Endothelial cell of umbilical vein (primary cell): Measurements from ENCODE around the gene C2orf76. TPM values are rescaled to one million over a fixed set of nuclear protein-coding genes. Genes with fewer than 3 reads are reported as not detected.

ENCODE experiments used
- BruUV-seq: library from RNA; stranded (reverse); fragments of 400-500 nt; replicated peaks from 2 replicates; lab custom pipeline; 2021; lab: Mats Ljungman, UMichigan
- CTCF ChIA-PET: fragments of 300-600, 350-600 bp; sonication (Branson Sonifier 250); formaldehyde crosslinking; loops from one replicate; lab custom pipeline; 2021; ENCODE audit warnings: antibody characterized with exemption, inconsistent platforms; lab: Charles Lee
- POLR2A ChIA-PET: fragments of 300-600, 350-600 bp; sonication (Branson Sonifier 250); formaldehyde crosslinking; loops from one replicate; lab custom pipeline; 2021; ENCODE audit warnings: antibody characterized with exemption, inconsistent platforms; lab: Charles Lee
- DNase-seq: peaks from one replicate; pipeline ENCODE4 v3.0.0-alpha.2; 2011; ENCODE audit warnings: low read depth, low spot score
- FAIRE-seq: peaks from 2 replicates; lab custom pipeline; 2011; peaks lifted over from hg19 to GRCh38; lab: Jason Lieb, UNC
- H2AFZ ChIP-seq: 2 replicates; pipeline ENCODE4 v1.6.0; 2012; ENCODE audit warnings: low read depth, low read length, control low read depth, inconsistent platforms
- H3K27ac ChIP-seq: 2 replicates; pipeline ENCODE4 v1.5.1; 2011; ENCODE audit warnings: low read depth, mild to moderate bottlenecking, control low read depth, low read length, moderate library complexity; ENCODE audit not compliant: insufficient read depth
- H3K27me3 ChIP-seq, 2 experiments: 2 replicates each; pipeline versions ENCODE4 v1.6.0 to v1.6.1; 2011; ENCODE audit warnings: low read length in 2 of 2, mixed read lengths in 1 of 2; ENCODE audit not compliant: control insufficient read depth in 2 of 2, insufficient read depth in 2 of 2
- H3K36me3 ChIP-seq, 2 experiments: 2 replicates in 1 of 2; 3 replicates in 1 of 2; pipeline ENCODE4 v1.5.1; 2011; ENCODE audit warnings: low read length in 2 of 2, mild to moderate bottlenecking in 1 of 2, moderate library complexity in 1 of 2; ENCODE audit not compliant: control insufficient read depth in 2 of 2, insufficient read depth in 2 of 2; ENCODE audit errors: extremely low read depth in 1 of 2
- H3K4me1 ChIP-seq: 3 replicates; pipeline ENCODE4 v1.5.1; 2011; ENCODE audit warnings: mild to moderate bottlenecking, low read length; ENCODE audit not compliant: control insufficient read depth, insufficient read depth; ENCODE audit errors: extremely low read depth
- H3K4me2 ChIP-seq: 2 replicates; pipeline ENCODE4 v1.6.1; 2011; ENCODE audit warnings: low read length, control low read depth, mixed read lengths; ENCODE audit not compliant: insufficient read depth
- H3K4me3 ChIP-seq, 3 experiments: fragments of 200-600 bp in 1 of 3; sonication (generic), shearing (Covaris generic) in 1 of 3; replicated peaks in 1 of 3; 2 replicates each; pipeline ENCODE4 v1.5.1; 2011 to 2016; ENCODE audit warnings: control low read depth in 3 of 3, low read length in 3 of 3, mild to moderate bottlenecking in 2 of 3, inconsistent platforms in 1 of 3, low read depth in 1 of 3, moderate library complexity in 1 of 3; ENCODE audit not compliant: insufficient read depth in 1 of 3
- H3K79me2 ChIP-seq: 2 replicates; pipeline ENCODE4 v1.6.0; 2012; ENCODE audit warnings: low read length, inconsistent platforms; ENCODE audit not compliant: control insufficient read depth, insufficient read depth
- H3K9ac ChIP-seq: replicated peaks from 2 replicates; pipeline ENCODE3; 2011; ENCODE audit warnings: low read length, control low read depth; ENCODE audit not compliant: insufficient read depth; ENCODE audit errors: extremely low read depth
- H3K9me1 ChIP-seq: replicated peaks from 3 replicates; pipeline ENCODE4 v1.6.0; 2011; ENCODE audit warnings: mild to moderate bottlenecking, low read length; ENCODE audit not compliant: control insufficient read depth, insufficient read depth; ENCODE audit errors: extremely low read depth
- H3K9me3 ChIP-seq: replicated peaks from 2 replicates; pipeline ENCODE4 v1.5.1; 2012; ENCODE audit warnings: low read length, inconsistent platforms; ENCODE audit not compliant: control insufficient read depth, insufficient read depth
- H4K20me1 ChIP-seq: replicated peaks from 2 replicates; pipeline ENCODE3; 2011; ENCODE audit warnings: mild to moderate bottlenecking, low read length; ENCODE audit not compliant: control insufficient read depth, insufficient read depth; ENCODE audit errors: extremely low read depth
- EZH2 ChIP-seq: IDR thresholded peaks from 2 replicates; pipeline ENCODE4 v1.6.1; 2012; ENCODE audit warnings: borderline replicate concordance, low read depth, mild to moderate bottlenecking, moderate library complexity, low read length, inconsistent platforms; ENCODE audit not compliant: severe bottlenecking
- FOS ChIP-seq: IDR thresholded peaks from 2 replicates; pipeline ENCODE4 v1.6.1; 2011; ENCODE audit warnings: mild to moderate bottlenecking, low read length, moderate library complexity, borderline replicate concordance; ENCODE audit not compliant: insufficient read depth
- GATA2 ChIP-seq: IDR thresholded peaks from 2 replicates; pipeline ENCODE4 v1.7.0; 2011; ENCODE audit warnings: low read depth, mild to moderate bottlenecking, moderate library complexity, mixed read lengths, low read length; ENCODE audit not compliant: insufficient read length, insufficient read depth
- JUN ChIP-seq: IDR thresholded peaks from 2 replicates; pipeline ENCODE4 v1.6.1; 2011; ENCODE audit warnings: borderline replicate concordance, low read depth; ENCODE audit not compliant: insufficient read length, insufficient read depth
- MYC ChIP-seq: IDR thresholded peaks from one replicate; pipeline ENCODE4 v1.6.1; 2011; ENCODE audit warnings: mild to moderate bottlenecking, low read depth, low read length
- POLR2A ChIP-seq: IDR thresholded peaks from 2 replicates; pipeline ENCODE4 v1.6.1; 2012; ENCODE audit warnings: low read depth, mild to moderate bottlenecking, control low read depth, low read length
- POLR2AphosphoS5 ChIP-seq: IDR thresholded peaks from 2 replicates; pipeline ENCODE4 v1.6.1; 2012; ENCODE audit warnings: low read depth, mild to moderate bottlenecking, control low read depth, low read length, moderate library complexity; ENCODE audit not compliant: insufficient read depth
- dilution Hi-C: fragments of 300-500 bp; cut with MboI; formaldehyde crosslinking; loops from one replicate; pipeline ENCODE4 v1.15.0; 2019; ENCODE audit warnings: low sequenced_read_pairs; ENCODE audit not compliant: extremely low pct_ligation_motif_present
- intact Hi-C: fragments of 100-400 bp; cut with micrococcal nuclease; formaldehyde crosslinking; loops from one replicate; pipeline ENCODE4 v1.10.0; 2022
- polyA plus RNA-seq, 4 experiments: library from polyadenylated mRNA; depleted of rRNA in 3 of 4; stranded (reverse) in 3 of 4; unstranded in 1 of 4; fragments of >200 nt; gene quantifications; 2 replicates each; pipeline versions ENCODE4 v1.2.1 to v1.2.3, GENCODE V29; 2011 to 2012; ENCODE audit warnings: missing spikeins in 1 of 4
- total RNA-seq: library from RNA; stranded (reverse); gene quantifications from 2 replicates; pipeline ENCODE4 v1.2.3, GENCODE V29; 2021
- TF ChIP-seq, protein P1 (sequence below), 2 donors: IDR thresholded peaks; 1 replicate in 1 of 2; 2 replicates in 1 of 2; pipeline ENCODE4 v1.5.1; 2011; ENCODE audit warnings: low read length in 2 of 2, mild to moderate bottlenecking in 2 of 2, moderate library complexity in 2 of 2, control low read depth in 1 of 2, inconsistent platforms in 1 of 2, low read depth in 1 of 2; ENCODE audit not compliant: insufficient read depth in 1 of 2; ENCODE audit errors: extremely low read depth in 1 of 2
- TF ChIP-seq, protein P2 (sequence below): IDR thresholded peaks from 2 replicates; pipeline ENCODE4 v1.6.1; 2011; ENCODE audit not compliant: insufficient read depth, insufficient read length

C2orf76 gene
- total and polyA plus RNA-seq, 2 donors (not counting 3 experiments of a cell fraction or from before 2014, with no cell fraction given): 7.4 to 12.1 TPM

DNA sequence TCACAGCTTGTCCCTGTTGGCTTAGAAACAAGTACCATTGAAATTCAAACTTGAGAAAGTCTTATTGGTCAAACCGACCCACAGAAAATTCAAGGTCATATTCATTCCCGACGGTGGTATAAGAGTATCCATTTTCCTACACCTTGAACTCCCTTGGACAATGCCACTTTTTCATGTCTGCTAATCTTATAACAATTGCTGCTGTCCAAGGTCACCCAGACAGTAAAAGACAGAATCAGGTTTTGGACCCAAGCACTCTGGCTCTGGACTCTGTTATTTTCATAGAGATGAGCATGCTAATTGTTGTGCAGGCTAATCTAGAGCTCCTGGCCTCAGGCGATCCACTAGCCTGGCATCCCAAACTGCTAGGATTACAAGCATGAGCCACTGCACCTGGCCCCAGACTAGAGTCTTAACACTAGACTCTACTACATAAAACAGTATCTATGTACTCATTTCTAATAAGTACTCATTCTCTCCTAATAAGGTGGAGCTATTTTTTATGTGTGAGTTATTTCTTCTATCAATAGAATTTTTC is 57.8 kb downstream of the C2orf76 start:
- H3K27ac ChIP-seq: no peak overlapping the region
- H3K9me1 ChIP-seq: no peaks in the 10 kb centered on the region
- ChIA-PET CTCF (interaction anchor here (0.7 to 1.4 kb wide), 2 partner anchors 17 to 873 kb away, joined by 3 read pairs; no protein-coding TSS in a partner anchor), POLR2A (no interaction called here)
- intact Hi-C loops (no loop called here), dilution Hi-C loops (no loop called here)
- no peaks in the 10 kb centered on the region for H3K79me2 ChIP-seq
- no peak overlapping the region for H3K4me3 ChIP-seq
- no peak overlapping the region for H3K9ac ChIP-seq
- H3K36me3 ChIP-seq: no peaks in the 10 kb centered on the region
- no peaks in the 10 kb centered on the region for H3K27me3 ChIP-seq
- no peaks in the 10 kb centered on the region for H4K20me1 ChIP-seq
- DNase-seq: no peak
- TF ChIP-seq MYC: no peak
- TF ChIP-seq, protein P1, sequence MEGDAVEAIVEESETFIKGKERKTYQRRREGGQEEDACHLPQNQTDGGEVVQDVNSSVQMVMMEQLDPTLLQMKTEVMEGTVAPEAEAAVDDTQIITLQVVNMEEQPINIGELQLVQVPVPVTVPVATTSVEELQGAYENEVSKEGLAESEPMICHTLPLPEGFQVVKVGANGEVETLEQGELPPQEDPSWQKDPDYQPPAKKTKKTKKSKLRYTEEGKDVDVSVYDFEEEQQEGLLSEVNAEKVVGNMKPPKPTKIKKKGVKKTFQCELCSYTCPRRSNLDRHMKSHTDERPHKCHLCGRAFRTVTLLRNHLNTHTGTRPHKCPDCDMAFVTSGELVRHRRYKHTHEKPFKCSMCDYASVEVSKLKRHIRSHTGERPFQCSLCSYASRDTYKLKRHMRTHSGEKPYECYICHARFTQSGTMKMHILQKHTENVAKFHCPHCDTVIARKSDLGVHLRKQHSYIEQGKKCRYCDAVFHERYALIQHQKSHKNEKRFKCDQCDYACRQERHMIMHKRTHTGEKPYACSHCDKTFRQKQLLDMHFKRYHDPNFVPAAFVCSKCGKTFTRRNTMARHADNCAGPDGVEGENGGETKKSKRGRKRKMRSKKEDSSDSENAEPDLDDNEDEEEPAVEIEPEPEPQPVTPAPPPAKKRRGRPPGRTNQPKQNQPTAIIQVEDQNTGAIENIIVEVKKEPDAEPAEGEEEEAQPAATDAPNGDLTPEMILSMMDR (IDR thresholded peaks at IDR 0.05; ENCODE audit: extremely low read depth in 1 of 2, insufficient read depth in 1 of 2, low read depth in 1 of 2, low read length in 2 of 2): no peak
- TF ChIP-seq POLR2AphosphoS5: no peak
- TF ChIP-seq FOS: no peak
- TF ChIP-seq, protein P2, sequence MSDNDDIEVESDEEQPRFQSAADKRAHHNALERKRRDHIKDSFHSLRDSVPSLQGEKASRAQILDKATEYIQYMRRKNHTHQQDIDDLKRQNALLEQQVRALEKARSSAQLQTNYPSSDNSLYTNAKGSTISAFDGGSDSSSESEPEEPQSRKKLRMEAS: no peak
- TF ChIP-seq GATA2: no peak
- TF ChIP-seq EZH2: no peak
- TF ChIP-seq POLR2A: no peak
- no peak for TF ChIP-seq JUN
- no peak for FAIRE-seq
- no peak overlapping the region for H3K4me2 ChIP-seq
- no peaks in the 10 kb centered on the region for H3K9me3 ChIP-seq
- no peaks in the 10 kb centered on the region for H3K4me1 ChIP-seq
- BruUV-seq: no TSS peak
- H2AFZ ChIP-seq: no peak overlapping the region
